ENCODE measurements around the gene TIMM22.
"Not testable (repeated sequence)": the region's sequence is repeated elsewhere in the genome, so short reads cannot be mapped to it uniquely, and the experiment has no call there.

Gene TIMM22

DNA sequence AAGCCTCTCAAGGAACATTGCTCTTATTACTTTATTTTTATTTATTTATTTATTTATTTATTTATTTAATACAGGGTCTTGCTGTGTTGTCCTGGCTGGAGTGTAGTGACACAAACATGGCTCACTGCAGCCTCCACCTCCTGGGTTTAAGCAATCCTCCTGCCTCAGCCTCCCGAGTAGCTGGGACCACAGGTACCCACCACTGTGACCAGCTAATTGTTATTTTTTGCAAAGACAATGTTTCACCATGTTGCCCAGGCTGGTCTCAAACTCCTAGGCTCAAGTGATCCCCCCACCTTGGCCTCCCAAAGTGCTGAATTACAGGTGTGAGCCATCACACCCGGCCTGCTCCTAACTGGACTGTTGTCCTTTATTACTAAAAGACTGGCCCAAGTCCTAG lies 22.2 kb upstream of the TIMM22 start:
- not testable (repeated sequence) for DNase-seq

DNA sequence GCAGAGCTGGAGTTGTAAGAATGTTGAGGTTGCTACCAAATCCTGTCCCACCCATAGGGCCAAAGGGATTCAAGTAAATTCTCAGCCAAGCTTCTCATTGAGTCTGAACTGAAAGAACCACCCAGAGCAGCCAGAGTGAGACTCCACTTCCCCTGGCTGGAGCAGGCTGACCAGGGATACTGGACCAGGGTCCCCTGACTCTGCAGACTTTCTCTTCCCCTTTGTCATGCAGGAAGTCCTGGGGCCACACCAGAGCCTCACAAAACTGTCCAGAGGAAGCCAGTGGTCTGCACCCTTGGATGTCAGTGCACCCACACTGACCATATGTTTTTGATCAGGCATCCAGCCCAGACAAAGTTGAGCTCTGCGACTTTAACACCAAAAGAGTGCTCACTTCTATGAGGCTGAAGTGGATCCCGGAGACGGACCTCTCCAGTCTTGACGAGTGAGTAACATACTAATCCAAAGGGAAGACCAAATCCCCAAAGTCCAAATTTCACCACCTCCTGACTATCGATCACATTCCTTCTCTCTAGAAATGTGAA lies 21.5 kb upstream of the TIMM22 start:
- DNase-seq: no peak

- no peak for DNase-seq
Observed at GRCh38 chr17:976312-976711, 20.6 kb upstream of the TIMM22 start.

- no peak for DNase-seq
Observed at GRCh38 chr17:977166-977565, 19.8 kb upstream of the TIMM22 start.

DNA sequence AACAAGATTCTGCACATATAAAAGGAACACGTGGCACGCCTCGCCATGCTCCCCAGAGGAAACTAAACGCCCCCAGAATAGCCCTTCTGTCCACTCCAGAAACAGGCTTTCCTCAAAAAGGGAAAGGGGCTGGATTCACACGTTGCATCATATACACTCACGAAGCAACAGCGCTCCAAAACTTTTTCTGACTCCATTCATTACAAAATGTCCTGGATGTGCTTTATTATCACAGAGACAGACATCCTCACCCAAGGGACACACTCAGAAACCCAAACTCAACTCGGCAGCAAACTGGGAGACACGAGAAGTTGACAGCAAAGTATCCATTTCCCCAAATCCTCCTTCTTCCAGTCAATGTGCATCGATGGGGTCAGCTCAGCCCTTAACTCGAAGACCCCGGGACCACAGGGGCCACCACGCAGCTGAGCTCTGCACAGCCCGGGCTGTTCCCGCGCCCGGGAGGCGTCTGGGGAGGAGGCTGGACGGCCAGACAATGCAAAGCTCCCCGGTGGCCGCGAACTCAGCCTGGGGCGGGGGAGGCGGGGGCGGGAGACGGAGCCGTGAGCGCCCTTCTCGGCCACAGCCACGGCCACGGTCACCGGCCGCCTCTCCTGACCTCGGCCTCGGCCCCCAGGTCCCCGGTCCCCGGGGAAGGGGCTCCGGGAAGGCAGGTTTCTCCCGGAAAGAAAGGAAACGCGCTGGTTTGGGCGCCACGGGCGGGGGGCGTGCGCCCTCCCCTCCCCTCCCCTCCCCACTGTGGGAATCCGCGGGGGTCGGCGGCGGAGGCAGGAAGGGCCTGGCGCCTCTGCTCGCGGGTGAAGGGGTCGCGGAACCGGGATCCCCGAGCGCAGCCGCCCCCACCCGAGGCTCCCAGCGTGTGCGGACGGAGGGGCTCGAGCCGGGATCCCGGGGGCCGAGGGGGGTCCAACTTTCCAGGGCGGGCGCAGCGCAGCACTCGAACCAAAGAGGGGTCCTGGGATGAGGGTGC lies 18.5 kb upstream of the TIMM22 start:
- DNase-seq: no peak

DNA sequence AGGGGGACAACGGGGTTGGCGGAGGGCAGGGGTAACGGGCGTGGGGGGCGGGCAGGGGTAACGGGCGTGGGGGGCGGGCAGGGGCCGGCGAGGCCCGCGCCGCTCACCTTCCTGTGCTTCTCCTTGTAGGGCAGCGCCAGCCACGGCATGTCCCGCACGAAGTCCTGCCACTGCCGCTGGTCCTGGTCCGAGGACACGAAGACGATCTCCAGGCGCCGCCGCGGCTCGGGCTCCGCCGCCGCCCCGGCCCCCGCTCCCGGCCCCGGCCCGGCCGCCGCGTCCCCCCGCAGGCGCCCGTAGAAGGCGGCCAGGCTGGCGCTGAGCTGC lies 17.8 kb upstream of the TIMM22 start:
- no peak for DNase-seq

DNA sequence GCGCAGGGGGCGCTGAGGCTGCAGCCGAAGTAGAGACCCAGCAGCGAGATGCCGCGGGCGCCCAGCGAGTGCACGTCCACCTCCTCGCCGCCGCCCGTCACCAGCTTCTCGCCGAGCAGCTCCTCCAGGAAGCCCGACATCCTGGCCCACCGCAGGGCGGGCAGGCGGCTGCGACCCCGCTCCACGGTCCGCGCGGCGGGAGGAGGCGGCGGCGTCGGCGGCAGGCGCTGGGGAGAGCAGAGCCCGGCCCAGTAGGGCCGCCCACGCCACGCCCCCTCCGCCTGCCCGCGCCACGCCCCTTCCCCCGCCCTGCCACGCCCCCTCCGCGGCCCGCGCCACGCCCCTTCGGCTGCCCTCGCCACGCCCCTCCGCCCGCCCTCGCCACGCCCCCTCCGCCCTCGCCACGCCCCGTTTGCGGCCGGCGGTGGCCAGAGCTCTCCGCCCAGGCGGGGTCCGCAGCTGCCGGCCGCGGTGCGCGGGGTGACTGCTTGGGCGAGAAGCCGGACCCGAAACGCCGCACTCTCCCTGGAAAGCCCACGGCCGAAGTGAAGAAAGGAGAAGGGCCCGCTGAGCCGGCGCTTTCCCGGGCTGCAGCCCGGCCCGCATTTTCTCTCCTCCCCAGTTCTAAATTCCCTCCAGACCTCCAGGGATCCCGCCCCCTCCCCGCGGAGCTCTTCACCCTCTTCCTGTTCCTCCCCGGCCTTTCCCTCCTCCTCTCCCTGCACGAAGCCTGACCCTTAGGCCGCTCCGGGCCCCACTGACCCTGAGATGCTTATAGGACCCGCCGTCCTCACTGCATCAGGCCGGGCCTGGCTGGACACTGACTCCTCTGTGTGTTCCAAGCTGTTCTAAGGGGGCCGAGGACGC lies 17.2 kb upstream of the TIMM22 start, which contains the start of gene NXN:
TSS of gene NXN (minus strand) at position 238 of the 867 bp plus-strand sequence.
- DNase-seq: peak; percentile 84 to 90

GRCh38 chr17:980406-981291 lies 16.3 kb upstream of the TIMM22 start:
- DNase-seq: peak; percentile 79 to 81

GRCh38 chr17:981292-981658 lies 15.7 kb upstream of the TIMM22 start:
- no peak for DNase-seq

GRCh38 chr17:983921-984320 lies 13.0 kb upstream of the TIMM22 start:
- no peak for DNase-seq

- DNase-seq: no peak
Observed at GRCh38 chr17:986322-986929, 10.5 kb upstream of the TIMM22 start.

- no peak for DNase-seq
Observed at GRCh38 chr17:987931-988330, 9.0 kb upstream of the TIMM22 start.

GRCh38 chr17:988561-988960 lies 8.4 kb upstream of the TIMM22 start:
- DNase-seq: no peak

GRCh38 chr17:992933-993332 lies 4.0 kb upstream of the TIMM22 start:
- no peak for DNase-seq

DNA sequence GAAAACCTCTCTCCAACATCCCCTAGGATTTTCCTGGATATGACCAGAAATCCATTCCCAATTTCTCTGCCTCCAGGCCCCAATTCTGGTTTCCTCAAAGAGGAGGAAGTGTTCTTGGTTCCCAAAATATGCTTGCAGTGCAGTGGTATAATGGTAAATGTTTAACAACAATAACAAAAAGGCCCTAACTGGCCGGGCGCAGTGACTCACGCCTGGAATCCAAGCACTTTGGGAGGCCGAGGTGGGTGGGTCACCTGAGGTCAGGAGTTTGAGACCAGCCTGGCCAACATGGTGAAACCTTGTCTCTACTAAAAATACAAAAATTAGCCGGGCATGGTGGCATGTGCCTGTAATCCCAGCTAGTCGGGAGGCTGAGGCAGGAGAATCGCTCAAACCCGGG lies 1.6 kb upstream of the TIMM22 start:
- not testable (repeated sequence) for DNase-seq

DNA sequence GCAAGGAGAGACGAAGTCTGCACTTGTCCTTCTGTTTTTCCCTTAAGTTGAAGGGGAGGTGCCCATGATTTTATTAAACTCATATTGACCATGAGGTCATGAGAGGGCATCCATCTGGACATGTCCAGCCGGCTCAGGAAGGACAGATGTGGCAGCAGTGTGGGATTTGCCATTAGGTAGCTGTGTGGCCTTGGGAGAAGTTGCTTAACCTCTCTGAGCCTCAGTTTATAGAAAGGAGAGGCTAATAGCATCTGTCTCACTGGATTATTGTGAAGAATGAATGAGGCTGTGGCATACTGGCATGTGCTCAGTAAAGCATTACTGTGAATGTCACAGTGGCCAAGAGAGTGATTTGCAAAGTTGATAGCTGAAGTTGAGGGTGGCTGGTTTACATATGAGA lies 1.2 kb downstream of the TIMM22 start:
- no peak for DNase-seq

DNA sequence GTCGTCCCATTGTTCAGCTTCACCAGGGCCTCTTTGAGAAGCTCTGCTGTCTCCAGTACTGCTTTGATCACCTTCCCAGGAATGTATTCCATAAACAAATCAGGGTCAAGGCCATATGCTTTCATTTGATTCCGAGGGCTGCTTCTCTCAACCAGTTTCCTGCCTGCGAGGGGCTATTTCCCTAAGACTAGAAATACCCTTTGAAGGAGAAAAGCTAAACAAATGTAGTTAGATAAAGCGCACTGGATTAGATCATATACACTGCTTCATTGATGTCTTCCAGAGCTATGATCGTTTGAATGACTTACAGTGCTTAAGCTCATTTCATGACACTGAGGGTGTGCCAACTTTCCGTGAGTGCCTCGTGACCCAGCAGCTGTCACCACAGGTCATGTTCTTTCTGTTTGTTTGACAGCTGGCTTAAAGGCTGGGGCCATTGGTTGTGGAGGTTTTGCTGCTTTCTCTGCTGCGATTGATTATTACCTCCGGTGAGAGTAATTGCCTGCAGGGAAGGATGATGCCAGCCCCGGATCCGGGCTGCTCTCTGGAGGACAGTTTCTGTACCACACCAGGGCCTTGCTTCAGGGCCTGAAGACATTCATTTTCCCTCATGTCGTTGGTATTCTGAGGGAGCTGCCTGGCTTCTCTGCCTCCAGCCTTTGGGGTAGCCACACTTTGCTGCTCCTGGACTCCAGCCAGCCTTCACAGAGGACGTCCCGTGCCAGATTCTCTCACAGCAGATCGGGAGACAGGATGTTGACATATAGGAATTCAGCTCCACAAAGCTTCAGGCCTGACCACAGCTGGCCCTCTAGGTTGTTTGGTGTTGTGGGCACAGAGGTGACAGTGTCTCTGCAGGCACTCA lies 3.9 kb downstream of the TIMM22 start:
- DNase-seq: no peak

- DNase-seq: no peak
Observed at GRCh38 chr17:1001640-1002411, 4.9 kb downstream of the TIMM22 start.

DNA sequence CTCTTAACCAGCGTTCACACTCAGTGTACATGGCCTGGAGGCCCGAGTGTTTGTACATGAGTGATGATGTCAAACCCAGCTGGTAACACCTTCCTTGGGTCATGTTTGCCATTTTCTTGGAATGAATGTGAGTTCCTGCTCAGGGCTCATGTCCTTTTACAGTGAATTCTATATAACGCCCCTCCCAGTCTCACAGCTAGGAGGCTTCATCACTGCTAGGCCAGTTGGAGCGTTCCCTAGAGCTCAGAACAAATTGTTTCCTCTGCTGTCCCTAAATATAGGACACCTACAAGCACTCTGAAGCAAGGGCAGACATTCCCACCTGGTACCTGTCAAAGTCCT lies 5.5 kb downstream of the TIMM22 start:
- no peak for DNase-seq
